NCI-H1092 treated with DMSO at 0.1 percent for 48 hours (cell line): ENCODE measurements around the gene FNBP1.

ENCODE experiments used
- DNase-seq: peaks from one replicate; lab custom pipeline; 2025; lab: John Stamatoyannopoulos, UW

FNBP1 gene

GRCh38 chr9:130042885-130043653, at the start of gene FNBP1:
FNBP1 (minus strand) TSS chr9:130043189; CDS start chr9:130042975, 214 bp downstream.
- peak; percentile 80 for DNase-seq

GRCh38 chr9:130090915-130091314, 47.9 kb upstream of the FNBP1 start:
- no peak for DNase-seq

GRCh38 chr9:130089141-130089540, 46.2 kb upstream of the FNBP1 start:
- DNase-seq: no peak

GRCh38 chr9:130088051-130088450, 45.1 kb upstream of the FNBP1 start:
- DNase-seq: no peak

GRCh38 chr9:130084337-130084736, 41.3 kb upstream of the FNBP1 start:
- no peak for DNase-seq

- DNase-seq: no peak
Measured at GRCh38 chr9:130078547-130078946, 35.6 kb upstream of the FNBP1 start.

GRCh38 chr9:130073373-130073772, 30.4 kb upstream of the FNBP1 start:
- DNase-seq: no peak

- DNase-seq: no peak
Measured at GRCh38 chr9:130072515-130073235, 29.7 kb upstream of the FNBP1 start.

- no peak for DNase-seq
Measured at GRCh38 chr9:130069048-130069447, 26.1 kb upstream of the FNBP1 start.

GRCh38 chr9:130064621-130065020, 21.6 kb upstream of the FNBP1 start:
- no peak for DNase-seq

GRCh38 chr9:130062750-130063149, 19.8 kb upstream of the FNBP1 start:
- DNase-seq: no peak

GRCh38 chr9:130060296-130060695, 17.3 kb upstream of the FNBP1 start:
- DNase-seq: no peak

GRCh38 chr9:130058887-130059286, 15.9 kb upstream of the FNBP1 start:
- DNase-seq: no peak

GRCh38 chr9:130058154-130058553, 15.2 kb upstream of the FNBP1 start:
- DNase-seq: no peak

- DNase-seq: no peak
Measured at GRCh38 chr9:130054820-130055219, 11.8 kb upstream of the FNBP1 start.

- DNase-seq: no peak
Measured at GRCh38 chr9:130054325-130054786, 11.4 kb upstream of the FNBP1 start.

GRCh38 chr9:130053504-130054324, 10.7 kb upstream of the FNBP1 start, which contains the start of gene GPR107:
GPR107 (plus strand) TSS chr9:130053906; CDS start chr9:130053933, 27 bp downstream.
- DNase-seq: peak; percentile 76

- DNase-seq: no peak
Measured at GRCh38 chr9:130053109-130053503, 10.1 kb upstream of the FNBP1 start.

- DNase-seq: no peak
Measured at GRCh38 chr9:130051855-130052254, 8.9 kb upstream of the FNBP1 start.

- DNase-seq: no peak
Measured at GRCh38 chr9:130050462-130050861, 7.5 kb upstream of the FNBP1 start.

- no peak for DNase-seq
Measured at GRCh38 chr9:130049431-130050210, 6.6 kb upstream of the FNBP1 start.
